ENCODE results near the gene ADCY2.

ADCY2 gene

DNA sequence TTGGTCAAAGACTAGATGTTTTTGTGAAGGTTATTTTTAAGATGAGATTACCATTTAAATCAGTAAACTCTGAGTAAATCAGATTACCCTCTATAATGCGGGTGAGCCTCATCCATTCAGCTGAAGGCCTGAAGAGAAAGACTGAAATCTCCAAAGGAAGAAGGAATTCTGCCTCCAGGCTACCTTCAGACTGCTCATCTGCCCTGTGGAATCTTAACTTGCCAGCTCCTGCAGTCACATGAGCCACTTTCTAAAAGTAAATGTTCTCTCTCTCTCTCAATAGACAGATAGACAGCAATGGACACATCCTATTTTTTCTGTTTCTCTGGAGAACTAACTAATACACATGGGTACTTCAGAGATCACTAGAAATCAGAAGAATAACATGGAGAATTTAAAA lies 272.2 kb downstream of the ADCY2 start:
- no peak for DNase-seq (ENCODE audit: low spot score)

DNA sequence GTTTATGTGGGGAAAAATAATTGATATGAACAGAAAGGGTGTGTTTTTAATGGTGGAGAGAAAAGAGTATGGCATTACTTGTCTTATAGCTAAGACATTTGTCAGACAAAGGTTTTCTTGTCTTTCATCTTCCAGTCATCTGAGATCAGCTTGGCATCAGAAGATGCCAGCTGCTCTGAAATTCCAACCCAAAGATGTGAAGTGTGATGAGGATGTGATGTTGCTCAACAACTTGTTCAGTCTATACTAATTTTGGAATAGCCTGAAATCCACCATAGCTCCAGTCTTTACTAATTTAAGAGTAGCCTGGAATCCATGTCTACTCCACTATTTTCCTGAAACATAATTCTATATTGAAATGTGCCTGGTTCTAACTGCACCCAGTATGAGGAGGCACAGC lies 272.7 kb downstream of the ADCY2 start:
- no peak for DNase-seq (ENCODE audit: low spot score)

DNA sequence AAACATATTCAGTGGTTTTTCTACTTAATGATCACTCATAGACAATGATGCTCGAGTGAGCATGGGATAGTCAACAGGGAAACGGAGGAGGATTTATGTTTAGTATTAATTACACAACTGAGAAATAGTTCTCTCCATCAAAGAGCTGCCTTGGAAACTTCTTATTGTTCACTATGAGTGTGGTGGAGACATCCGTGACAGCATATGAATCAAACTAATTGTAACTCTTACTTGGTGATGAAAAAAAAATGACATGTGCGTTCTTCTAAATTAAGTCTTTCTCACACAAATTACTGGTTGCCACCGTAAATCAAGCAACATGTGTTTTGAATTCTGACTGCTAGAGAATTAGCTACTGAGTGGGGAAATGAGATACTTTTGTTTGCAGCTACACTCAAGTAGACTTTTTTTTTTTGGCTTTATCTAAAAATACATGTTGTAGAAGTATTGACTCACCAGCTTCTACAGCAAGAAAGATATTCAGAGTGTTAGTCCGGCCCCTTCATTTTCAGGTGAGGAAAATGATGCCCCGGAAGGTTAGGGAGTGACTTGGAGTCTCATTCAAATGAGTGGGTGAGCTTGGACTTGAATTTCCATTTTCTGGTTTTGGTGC lies 275.5 kb downstream of the ADCY2 start:
- DNase-seq (ENCODE audit: low spot score) = no peak

DNA sequence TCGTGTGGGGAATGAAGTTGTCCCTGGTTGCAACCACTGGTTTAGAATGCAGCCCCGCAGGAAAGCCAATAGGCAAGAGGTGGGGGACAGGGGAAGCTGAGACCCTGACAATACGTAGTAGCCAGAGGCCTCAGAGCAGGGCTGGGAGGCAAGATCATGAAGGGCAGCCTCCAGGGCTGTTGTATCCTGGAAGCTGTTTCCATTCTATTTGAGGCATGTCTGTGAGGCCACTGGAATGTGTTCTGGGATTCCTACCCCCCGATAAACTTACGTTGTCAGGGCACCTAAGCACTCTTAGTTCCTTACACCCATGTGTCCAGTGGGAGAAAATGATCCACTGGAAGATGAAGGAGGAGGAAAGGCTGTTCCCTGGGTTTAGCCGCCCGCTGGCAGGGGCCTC lies 277.7 kb downstream of the ADCY2 start:
- no peak for DNase-seq (ENCODE audit: low spot score)

DNA sequence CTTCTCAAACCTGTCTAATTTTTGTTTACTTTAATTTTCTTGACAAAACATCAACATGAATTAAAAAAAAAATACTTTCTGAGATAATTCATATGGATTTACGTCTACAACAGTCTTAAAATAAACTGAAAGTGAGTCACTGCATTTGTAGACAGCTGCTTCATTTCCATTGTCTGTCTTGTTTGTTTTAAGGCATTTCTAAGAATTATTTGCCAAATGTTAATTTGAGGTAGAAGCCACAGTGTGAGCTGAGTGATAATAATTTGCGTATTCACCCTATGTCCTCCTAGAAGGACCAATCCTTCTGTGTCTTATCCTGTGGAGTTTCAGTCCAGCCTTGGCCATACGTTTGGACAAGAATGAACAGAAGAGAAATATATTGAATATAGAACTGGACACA lies 280.5 kb downstream of the ADCY2 start:
- no peak for DNase-seq (ENCODE audit: low spot score)

DNA sequence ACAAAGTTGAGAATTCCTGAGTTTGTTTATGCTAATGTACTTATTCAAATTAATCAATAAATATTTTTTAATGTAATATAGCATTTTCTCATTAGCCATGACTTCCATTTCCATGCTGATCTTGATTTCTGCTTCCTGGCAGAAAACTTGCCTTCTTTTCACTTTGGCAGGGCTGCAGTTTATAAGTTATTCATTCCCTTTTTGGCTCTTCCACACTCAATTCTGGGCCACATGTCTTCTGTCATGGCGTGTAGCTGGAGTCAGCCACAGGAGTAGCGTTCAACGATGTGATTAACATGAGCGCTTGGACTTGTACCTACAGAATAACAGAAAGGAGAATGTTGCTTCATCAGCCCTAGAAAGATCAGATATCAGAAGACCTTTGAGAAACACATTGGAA lies 282.1 kb downstream of the ADCY2 start:
- DNase-seq (ENCODE audit: low spot score) = no peak

DNA sequence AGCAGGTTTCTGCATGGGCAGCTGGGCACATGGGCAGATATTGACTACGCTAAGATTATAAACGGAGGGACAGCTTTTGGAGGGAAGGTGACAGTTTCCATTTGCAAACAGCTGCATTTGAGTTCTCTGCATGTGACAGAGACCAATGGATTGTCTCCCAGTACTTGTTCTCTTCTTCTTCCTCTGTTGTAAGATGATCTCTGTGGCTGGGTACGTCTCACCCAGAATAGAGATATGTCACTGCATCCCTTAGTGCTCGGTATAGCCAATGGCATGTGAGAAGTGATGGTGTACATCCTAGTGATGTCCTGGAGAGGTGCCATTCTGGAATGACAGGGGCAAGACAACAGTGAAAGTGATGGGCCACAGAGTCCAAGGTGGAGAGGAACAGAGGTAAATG lies 283.7 kb downstream of the ADCY2 start:
- no peak for DNase-seq (ENCODE audit: low spot score)

DNA sequence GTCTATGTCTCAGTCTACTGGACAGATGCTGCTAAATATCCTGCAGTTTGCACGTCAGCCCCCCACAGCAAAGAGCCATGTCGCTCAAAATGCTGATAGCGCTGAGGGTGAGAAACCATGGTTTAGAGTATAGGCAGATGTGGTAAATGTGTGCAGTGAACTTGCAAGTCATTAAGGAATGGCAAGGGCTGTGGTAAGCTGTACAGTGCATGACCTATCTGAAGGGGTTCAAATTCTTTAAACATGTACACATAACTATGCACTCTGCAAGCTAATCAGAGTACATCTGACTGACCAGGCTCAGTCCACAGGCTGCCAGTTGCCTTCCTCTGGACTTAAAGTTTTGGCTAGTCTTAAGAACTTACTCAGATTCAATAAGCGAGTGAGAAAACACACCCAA lies 284.3 kb downstream of the ADCY2 start:
- no peak for DNase-seq (ENCODE audit: low spot score)

DNA sequence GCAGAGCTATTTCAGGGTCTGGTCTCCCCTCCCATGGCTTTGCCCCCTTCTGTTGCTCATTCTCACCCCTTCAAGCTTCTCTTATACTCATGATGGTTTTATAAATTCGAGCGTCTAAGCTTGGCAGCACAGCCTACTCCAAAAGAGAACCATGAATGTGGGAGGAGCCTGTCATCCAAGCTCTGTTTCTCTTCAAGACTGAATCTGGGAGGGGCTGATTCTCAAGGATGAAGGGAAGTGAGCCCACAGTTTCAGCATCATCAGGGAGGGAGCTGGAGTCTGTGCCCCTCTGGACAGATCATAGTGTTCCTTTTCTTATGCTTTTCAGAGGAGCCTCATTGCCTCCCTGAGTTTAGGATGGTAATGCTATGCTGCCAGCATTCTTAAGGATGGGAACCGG lies 286.4 kb downstream of the ADCY2 start:
- no peak for DNase-seq (ENCODE audit: low spot score)

DNA sequence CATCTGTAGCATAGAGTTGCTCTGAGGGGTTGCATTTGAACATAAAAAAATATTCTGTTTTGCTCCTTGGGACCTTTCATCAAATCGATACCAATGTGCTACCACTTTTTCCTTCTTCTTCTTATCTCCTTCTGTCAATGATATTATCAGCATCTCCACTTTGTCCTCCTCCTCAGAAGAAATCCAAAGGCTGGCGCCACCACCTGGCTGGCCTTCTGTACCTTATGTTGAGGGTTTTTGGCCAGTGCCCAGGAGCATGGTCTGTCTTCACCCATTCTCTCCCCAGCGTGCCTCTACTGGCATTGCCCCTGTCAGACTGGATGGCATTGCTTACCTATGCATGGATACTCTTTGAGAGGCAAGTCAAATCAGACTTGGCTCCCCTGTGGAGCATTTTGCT lies 287.8 kb downstream of the ADCY2 start:
- DNase-seq (ENCODE audit: low spot score) = no peak

DNA sequence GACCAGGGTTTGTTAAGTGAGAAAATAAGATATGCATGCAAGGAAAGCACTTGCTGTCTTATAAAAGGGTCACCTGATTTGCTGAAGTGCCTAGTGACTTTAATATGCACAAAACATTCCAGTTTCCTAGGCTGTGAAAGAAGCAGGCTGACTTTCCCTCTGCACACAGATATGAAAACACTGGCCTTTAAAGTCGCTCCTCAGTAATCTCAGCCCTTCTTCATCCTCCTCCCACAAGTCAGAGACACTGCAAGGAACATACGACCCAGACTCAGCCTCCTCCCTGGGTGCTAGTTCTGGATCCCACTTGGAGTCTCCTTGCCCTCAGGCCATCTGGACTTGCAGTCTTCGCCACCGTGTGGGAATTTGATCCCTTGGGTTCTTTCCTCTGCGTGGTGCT lies 288.9 kb downstream of the ADCY2 start:
- DNase-seq (ENCODE audit: low spot score) = no peak

DNA sequence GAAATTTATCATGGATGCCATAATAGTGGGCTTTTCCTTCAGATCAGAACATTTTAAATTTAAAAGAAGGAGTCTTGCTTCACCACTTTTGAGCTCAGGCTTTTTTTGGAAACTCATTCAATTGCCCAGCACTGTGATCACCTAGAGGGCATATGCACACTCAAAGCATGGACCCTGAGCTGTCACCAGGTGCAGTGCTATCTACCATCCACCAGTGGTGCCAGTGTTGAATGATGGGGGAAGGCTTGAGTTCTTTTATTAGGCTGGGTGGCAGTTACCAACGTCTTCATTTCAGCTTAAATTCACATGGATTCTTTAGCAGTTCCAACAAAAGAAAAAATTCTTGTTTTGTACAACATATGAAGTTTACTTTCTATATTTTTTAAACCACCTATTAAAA lies 290.9 kb downstream of the ADCY2 start:
- peak; percentile 3 for DNase-seq (ENCODE audit: low spot score)

DNA sequence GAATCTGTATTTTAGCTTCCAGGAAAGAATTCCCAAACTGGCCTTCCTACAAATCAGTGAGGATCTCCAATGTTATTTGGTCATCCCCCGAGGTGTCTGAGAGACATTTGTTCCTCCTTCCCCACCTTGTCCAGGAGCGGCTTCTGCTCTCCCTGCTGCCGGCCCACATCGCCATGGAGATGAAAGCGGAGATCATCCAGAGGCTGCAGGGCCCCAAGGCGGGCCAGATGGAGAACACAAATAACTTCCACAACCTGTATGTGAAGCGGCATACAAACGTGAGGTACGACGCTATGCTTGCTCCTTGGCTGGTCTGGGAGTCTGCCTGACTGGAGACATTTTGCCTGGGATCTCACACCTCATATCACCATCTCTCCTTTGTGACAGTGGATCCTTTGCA lies 294.6 kb downstream of the ADCY2 start:
- no peak for DNase-seq (ENCODE audit: low spot score)

DNA sequence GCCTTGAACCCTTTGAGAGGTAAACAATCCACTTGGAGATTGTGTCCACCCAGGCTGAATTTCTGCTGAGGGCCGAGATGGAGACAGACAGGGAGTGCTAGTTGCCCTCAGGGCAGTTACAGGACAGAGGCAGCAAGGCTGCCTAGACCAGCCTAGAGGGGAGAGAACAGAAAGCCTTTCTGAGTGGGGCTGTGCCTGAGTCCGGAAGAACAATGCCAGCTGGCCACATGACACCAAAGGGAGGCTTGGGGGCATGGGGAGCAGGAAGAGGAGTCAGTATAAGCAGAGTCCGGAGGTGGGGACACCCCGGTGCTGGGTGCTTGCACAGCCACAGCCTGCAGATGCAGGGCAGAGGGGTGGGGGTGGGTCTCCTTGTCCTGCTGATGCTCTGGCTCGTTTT lies 309.3 kb downstream of the ADCY2 start:
- no peak for DNase-seq (ENCODE audit: low spot score)

DNA sequence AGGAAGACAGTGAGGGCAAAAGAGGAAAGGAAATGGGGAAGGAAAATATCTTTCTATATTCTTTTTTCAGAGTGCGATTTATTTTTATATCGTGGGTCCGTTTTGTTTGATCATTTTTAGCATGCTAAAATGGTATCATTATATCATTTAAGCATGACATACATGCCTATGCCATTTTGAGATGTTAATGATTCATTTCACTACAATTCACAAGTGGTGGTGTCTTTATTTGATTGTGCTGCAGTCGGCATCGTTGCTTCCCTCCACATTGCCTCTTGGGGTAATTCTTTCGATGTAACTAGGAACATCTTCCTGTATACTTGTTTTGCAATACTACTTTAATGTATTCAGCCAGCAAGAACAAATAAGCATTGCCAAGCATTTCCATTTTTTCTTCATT lies 309.8 kb downstream of the ADCY2 start:
- no peak for DNase-seq (ENCODE audit: low spot score)

DNA sequence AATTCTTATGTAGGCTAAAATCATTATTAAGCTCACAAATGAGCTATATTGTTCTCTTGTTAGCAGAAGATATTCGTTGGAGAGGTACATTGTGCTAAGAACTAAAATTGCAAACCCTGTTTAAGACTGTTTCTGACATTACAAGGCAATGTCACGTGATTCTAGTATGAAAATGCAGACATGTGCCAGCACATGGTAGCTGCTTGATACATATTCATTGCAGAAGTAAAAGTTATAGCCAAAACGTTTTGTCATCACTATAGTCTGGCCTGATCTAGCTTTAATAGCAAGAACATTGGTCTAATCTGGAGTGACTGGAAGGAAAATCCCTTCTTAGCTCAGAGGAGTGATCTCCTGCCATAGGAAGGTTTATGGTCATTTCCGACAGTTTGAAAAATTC lies 310.3 kb downstream of the ADCY2 start:
- DNase-seq (ENCODE audit: low spot score) = no peak

DNA sequence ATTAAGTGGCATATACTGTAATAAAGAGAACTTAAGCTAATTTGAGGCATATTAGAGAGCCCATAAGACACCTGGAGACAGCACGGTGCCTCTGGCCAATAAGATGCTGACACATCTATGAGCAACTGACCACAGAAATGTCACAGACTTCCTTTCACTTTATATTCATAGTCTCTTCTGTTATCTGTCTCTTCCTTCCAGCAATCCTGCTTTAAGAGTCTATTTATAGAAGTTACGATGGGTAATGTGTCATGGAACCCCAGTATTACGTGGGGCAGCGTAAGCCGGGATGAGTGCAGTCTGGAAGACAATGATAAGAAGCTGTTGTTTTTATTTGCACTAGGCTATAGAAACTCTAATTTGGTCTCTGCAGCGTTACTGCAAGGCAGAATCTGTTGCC lies 318.2 kb downstream of the ADCY2 start:
- peak; percentile 48 for DNase-seq (ENCODE audit: low spot score)

DNA sequence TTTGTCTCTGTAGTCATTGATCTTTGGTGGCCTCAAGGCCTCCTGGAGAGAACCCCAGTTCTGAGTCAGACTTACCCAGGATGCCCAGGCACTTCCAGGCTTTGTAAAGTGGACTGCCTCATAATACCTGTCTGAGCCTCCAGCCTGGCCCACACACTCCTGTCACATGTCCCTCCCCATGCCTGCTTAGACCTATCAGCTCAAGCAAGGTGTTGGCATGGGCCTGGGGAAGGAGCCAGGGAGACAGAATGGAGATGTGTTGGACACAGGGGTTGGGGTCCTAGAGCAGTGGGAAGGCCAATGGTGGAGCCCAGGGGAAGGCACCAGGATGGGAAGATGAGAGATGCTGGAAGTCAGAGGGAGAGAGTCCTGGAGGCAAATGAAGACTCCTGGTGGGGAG lies 318.8 kb downstream of the ADCY2 start:
- no peak for DNase-seq (ENCODE audit: low spot score)

DNA sequence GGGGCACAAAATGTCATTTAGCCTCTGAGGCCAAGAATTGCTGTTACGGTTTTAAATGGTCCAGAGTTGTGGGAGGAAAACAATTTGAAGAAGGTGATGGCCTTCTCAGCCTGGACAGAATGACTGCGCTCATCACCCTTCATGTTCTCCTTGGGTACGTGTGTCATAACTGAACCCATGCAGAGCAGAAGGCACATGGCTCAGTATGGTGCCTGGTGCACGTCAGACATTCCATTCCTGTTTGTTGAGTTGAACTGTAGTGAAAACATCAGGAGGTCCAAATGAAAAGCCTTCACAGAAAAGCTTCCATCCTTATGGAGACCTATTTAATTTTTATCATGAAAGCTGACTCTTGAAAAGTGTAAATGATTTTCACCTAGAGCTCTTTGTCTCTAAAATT lies 321.8 kb downstream of the ADCY2 start:
- DNase-seq (ENCODE audit: low spot score) = no peak

DNA sequence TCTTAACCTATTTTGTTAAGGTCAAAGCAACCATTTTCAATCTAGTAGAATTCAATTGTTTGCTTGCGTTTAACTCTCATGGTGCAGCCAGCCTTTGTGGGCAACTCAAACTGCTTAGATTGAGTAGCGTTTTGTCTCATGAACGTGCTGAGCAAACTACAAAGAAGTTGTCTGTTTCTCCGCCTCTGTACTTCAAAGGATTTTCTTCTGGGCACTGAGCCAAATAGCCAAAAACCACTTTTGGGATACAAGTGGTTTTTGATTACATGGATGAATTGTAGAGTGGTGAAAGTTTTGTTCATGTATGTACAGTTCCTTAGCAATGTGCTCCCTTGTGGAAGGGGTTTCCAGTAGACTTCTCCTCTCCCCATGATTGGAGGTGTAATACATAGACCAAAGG lies 332.1 kb downstream of the ADCY2 start:
- no peak for DNase-seq (ENCODE audit: low spot score)

DNA sequence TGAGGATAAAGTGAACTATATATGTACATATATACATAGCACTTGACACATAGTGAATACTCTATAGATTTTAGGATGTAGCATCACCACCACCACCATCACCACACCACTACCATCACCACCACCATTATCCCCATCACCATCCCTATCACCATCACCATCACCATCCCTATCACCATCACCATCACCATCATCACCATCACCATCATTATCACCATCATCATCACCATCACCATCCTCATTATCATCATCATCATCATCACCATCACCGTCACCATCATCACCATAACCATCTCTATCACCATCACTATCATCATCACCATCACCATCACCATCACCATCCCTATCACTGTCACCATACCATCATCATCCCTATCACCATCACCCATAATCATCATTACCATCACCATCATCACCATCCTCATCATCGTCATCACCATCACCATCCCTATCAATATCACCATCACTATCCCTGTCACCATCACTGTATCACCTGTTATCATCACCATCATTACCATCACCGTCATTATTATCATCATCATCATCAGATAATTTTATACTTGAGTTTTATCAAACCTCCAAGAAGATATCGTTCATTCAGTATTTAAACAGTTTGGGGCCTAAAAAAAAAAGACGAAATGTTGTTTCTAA lies 345.6 kb downstream of the ADCY2 start:
- DNase-seq (ENCODE audit: low spot score) = no peak

DNA sequence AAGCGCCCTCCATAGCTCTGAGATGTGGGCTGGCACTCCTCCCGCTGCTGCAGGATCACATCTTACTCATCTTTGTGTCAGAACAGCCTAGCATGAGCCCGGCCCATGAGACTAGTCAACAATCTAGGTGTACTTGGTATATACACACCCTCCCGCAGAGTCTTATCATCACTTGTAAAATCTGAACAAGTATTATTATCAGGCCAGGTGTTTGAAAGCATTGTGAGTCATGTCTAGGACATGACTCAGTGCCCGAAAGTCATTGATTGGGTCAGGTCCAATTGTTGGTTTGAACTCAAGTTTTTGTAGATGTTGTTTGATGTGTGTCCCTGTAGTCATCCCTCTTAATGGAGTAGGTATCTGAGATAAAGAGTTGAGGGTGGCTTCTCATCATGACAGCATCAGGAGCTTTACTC lies 346.3 kb downstream of the ADCY2 start:
- DNase-seq (ENCODE audit: low spot score) = peak; percentile 77

DNA sequence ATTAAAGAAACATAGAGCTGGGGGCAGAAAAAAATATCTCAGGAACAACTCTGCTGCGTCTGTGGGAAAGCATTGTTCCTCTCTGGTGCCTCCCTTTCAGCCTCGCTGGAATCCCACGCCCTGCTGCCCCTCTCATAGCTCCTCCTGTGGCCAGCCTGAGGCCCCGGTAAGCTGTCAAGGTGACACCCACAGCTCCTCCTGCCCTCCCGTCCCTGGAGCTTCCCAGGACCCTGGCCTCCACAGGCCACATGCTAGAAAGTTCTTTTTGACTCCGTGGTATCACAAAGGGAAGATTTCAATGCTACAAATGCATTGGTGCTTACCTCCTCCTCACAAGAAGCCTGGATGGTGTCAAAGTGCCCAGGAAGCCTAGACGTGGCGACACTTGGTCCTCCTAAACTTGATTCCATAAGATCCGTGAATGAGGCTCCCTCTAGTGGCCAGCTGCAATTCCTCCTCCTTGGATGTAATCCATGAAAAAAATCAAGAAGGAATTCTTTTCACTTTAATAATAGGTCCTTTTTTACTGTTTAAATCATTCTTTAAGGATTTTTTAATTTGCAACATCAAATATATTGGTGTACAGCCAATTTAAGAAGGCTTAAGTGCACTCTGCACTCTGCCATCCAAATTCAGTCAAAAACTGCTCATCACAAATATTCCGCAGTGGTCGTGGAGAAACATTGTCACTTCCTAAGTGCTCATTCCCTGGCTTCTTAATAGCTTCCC lies 350.1 kb downstream of the ADCY2 start:
- peak; percentile 60 for DNase-seq (ENCODE audit: low spot score)

DNA sequence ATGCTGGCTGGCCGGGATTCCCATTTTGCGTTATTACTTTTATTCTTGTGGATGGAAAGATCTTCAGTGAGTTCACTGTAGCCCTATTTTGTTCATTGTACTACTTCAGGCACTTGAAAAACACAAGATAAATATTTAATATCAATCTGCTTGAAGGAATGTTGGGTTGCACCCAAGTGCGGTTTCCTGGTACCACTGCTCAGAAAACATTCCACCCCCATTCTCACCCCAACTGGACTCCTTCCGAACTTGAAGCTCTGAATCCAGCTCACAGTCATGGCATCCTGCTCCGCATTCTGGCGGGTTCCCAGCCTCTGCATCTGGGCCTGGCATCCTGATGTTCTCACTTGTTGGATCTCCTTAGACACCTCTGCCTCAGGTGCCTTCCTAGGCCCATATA lies 351.8 kb downstream of the ADCY2 start:
- DNase-seq (ENCODE audit: low spot score) = no peak
